IPS DF 6.9 (cell line): ENCODE measurements around the gene CA11.
A peak's percentile ranks its signal among the peaks of the same experiment; 100 is the strongest.

Experiments
- DNase-seq: peaks from one replicate; pipeline ENCODE4 v3.0.0-alpha.2; 2013; ENCODE audit warnings: low read depth, low spot score
- H3K27ac ChIP-seq: one replicate; pipeline ENCODE4 v1.5.1; 2013; ENCODE audit warnings: low read length, control low read depth
- H3K27me3 ChIP-seq: 2 replicates; pipeline ENCODE4 v1.6.1; 2013; ENCODE audit warnings: mild to moderate bottlenecking, low read length; ENCODE audit not compliant: control insufficient read depth, insufficient read depth
- H3K36me3 ChIP-seq: 2 replicates; pipeline ENCODE4 v1.6.1; 2013; ENCODE audit warnings: low read length; ENCODE audit not compliant: control insufficient read depth, insufficient read depth
- H3K4me1 ChIP-seq: 2 replicates; pipeline ENCODE4 v1.6.1; 2013; ENCODE audit warnings: low read length; ENCODE audit not compliant: control insufficient read depth, insufficient read depth
- H3K4me3 ChIP-seq: 2 replicates; pipeline ENCODE4 v1.5.1; 2013; ENCODE audit warnings: mild to moderate bottlenecking, low read length
- H3K9me3 ChIP-seq: 2 replicates; pipeline ENCODE4 v1.6.1; 2013; ENCODE audit warnings: low read length, inconsistent platforms; ENCODE audit not compliant: control insufficient read depth, insufficient read depth
- WGBS: extraction: QIAGEN DNeasy Blood & Tissue Kit; methylation state at CpG from one replicate; pipeline ENCODE4 v1.1.7; 2013; ENCODE audit warnings: mixed read lengths, missing lambda C conversion rate; ENCODE audit not compliant: insufficient read length, insufficient coverage; 5-methylcytosine and 5-hydroxymethylcytosine counted together

Gene CA11

DNA sequence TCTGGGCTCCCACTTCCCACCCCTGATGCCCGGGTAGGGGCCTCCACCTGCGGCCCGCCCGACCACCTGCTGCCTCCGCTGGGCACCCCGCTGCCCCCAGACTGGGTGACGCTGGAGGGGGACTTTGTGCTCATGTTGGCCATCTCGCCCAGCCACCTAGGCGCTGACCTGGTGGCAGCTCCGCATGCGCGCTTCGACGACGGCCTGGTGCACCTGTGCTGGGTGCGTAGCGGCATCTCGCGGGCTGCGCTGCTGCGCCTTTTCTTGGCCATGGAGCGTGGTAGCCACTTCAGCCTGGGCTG, 16.7 kb downstream of the CA11 start:
- H3K27me3 ChIP-seq = no peaks in the 10 kb centered on the region
- DNase-seq = no peak
- H3K9me3 ChIP-seq = no peaks in the 10 kb centered on the region
- no peak overlapping the region for H3K4me3 ChIP-seq
- H3K4me1 ChIP-seq = peaks cover 13% of the 10 kb centered on the region
- WGBS = no CpG with 5 or more reads among the region's 22 CpGs
- peaks cover 11% of the 10 kb centered on the region; the same call in 1 of the 2 replicates for H3K36me3 ChIP-seq
- no peak overlapping the region for H3K27ac ChIP-seq

DNA sequence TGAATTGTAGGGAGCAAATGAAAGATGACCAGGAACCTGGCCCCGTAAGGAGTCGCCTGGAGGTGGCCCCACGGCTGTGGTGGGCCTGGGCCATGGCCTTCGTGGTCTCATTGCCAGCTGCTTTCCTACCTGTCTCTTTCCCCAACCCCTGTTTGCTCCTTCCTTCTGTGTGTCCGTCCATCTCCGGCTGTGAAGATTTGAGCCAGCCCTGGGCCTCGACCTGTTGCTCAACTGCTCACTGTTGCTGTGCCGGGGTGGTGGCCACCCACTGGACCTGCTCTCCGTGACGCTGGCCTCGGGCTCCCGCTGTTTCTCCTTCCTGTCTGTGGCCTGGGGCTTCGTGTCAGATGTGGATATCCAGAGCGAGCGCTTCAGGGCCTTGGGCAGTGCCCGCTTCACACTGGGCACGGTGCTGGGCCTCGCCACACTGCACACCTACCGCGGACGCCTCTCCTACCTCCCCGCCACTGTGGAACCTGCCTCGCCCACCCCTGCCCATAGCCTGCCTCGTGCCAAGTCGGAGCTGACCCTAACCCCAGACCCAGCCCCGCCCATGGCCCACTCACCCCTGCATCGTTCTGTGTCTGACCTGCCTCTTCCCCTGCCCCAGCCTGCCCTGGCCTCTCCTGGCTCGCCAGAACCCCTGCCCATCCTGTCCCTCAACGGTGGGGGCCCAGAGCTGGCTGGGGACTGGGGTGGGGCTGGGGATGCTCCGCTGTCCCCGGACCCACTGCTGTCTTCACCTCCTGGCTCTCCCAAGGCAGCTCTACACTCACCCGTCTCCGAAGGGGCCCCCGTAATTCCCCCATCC, 17.3 kb downstream of the CA11 start:
- no CpG with 5 or more reads among the region's 34 CpGs for WGBS
- Histone ChIP-seq H3K36me3 (peaks cover 11% of the 10 kb centered on the region; the same call in 1 of the 2 replicates), H3K27ac (no peak overlapping the region), H3K27me3 (no peaks in the 10 kb centered on the region), H3K4me1 (peaks cover 10% of the 10 kb centered on the region), H3K9me3 (no peaks in the 10 kb centered on the region), H3K4me3 (no peak overlapping the region)
- no peak for DNase-seq

DNA sequence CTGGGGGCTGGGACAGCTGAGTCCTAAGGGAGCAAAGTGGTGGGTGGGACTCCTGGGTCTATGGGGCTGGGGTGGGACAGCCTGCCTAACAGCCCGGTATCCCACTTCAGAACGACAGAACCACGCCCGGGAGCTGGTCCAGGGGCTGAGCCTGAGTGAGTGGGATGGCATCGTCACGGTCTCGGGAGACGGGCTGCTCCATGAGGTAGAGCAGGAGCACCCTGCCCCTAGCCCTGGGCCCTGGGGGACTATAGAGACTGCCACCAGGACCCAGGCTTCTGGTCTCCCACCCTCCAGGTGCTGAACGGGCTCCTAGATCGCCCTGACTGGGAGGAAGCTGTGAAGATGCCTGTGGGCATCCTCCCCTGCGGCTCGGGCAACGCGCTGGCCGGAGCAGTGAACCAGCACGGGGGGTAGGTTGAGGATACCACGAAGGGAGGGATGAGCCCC, 18.1 kb downstream of the CA11 start:
- H3K9me3 ChIP-seq = no peaks in the 10 kb centered on the region
- H3K36me3 ChIP-seq = peaks cover 11% of the 10 kb centered on the region; the same call in 1 of the 2 replicates
- H3K27me3 ChIP-seq = no peaks in the 10 kb centered on the region
- no CpG with 5 or more reads among the region's 17 CpGs for WGBS
- H3K27ac ChIP-seq = no peak overlapping the region
- DNase-seq = no peak
- H3K4me1 ChIP-seq = peaks cover 10% of the 10 kb centered on the region
- H3K4me3 ChIP-seq = no peak overlapping the region

DNA sequence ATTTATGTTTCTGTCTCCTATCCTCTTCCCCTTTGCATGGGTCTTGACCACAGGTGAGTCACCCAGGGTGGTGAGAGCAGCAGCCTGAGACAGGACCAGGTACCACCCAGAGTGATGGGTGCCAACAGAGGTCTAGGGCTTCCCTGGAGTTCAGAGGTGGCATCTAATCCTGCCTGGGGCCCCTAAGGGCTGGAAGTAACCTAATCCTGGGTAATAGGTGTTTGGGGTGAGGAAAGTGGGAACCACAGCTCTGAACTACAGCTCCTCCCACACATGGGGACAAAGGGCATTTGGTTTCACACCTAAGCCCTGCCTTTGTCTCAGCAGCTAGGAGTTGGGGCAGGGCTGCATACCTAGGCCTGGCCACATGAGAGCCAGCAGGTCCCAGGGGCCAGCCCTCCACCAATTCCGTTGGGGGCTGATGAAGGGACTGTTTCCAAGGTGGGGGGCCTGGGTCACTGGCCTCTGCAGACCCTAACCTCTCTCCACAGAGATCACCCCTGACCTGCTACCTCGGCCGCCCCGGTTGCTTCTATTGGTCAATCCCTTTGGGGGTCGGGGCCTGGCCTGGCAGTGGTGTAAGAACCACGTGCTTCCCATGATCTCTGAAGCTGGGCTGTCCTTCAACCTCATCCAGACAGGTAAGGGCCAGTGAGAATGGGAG, 18.7 kb downstream of the CA11 start:
- WGBS = no CpG with 5 or more reads among the region's 6 CpGs

DNA sequence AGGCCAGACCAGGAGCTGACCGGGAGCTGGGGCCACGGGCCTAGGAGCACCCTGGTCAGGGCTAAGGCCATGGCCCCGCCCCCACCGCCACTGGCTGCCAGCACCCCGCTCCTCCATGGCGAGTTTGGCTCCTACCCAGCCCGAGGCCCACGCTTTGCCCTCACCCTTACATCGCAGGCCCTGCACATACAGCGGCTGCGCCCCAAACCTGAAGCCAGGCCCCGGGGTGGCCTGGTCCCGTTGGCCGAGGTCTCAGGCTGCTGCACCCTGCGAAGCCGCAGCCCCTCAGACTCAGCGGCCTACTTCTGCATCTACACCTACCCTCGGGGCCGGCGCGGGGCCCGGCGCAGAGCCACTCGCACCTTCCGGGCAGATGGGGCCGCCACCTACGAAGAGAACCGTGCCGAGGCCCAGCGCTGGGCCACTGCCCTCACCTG, 20.1 kb downstream of the CA11 start:
- no CpG with 5 or more reads among the region's 30 CpGs for WGBS
- H3K4me3 ChIP-seq = no peak overlapping the region
- no peaks in the 10 kb centered on the region for H3K9me3 ChIP-seq
- no peaks in the 10 kb centered on the region for H3K27me3 ChIP-seq
- DNase-seq = no peak
- H3K36me3 ChIP-seq = peaks cover 11% of the 10 kb centered on the region; the same call in 1 of the 2 replicates
- no peak overlapping the region for H3K27ac ChIP-seq
- H3K4me1 ChIP-seq = peaks cover 7% of the 10 kb centered on the region

More for the DNA sequence above, 18.7 kb downstream of the CA11 start:
- Histone ChIP-seq H3K27me3 (no peaks in the 10 kb centered on the region), H3K9me3 (no peaks in the 10 kb centered on the region), H3K4me1 (peaks cover 10% of the 10 kb centered on the region), H3K27ac (no peak overlapping the region), H3K4me3 (no peak overlapping the region), H3K36me3 (peaks cover 11% of the 10 kb centered on the region; the same call in 1 of the 2 replicates)
- DNase-seq = no peak

DNA sequence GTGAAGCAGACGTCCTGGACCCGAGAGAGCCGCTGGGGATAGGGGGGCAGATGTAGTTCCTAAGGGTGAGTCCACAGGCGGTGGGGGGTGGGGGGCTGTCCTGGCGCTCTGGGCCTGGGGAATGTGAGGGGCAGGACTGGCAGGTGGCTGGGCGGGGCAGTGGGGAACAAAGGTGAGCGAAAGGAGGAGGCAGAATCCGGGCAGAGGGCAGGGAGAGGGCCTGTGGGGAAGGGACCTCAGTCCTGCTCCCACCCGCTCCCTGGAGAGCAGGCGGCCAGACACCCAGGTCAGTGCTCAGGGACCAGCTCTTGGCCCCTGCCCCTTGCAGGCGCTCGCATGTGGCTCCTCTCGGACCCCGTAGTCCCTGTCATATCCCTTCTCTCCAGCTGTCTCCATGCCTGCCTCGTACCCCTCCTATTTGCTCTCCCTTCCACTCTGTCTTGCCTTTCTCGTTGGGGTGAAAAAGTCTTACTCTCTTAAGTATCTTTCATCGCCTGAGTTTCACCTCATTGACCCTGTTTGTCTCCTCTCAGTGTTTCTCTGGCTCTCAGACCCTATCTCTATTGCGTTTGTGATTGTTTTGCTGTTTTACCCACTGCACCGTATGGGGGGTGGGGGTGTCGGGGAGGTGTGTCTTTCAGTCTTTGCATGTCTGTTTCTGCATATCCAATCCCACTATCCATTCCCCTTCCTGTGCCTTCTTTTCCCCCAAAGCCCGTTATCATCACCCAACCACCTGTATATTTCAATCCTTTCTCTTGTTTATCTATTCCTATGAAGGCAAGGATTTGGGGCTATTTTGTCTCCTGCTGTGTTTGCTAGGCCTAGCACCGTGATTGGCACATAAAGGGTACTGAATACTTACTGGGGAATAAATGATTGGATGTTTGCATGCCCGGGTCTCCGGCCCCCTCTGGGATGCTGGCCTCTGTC, 20.9 kb downstream of the CA11 start:
- H3K27me3 ChIP-seq = no peaks in the 10 kb centered on the region
- DNase-seq = no peak
- no CpG with 5 or more reads among the region's 24 CpGs for WGBS
- H3K27ac ChIP-seq = no peak overlapping the region
- peaks cover 11% of the 10 kb centered on the region; the same call in 1 of the 2 replicates for H3K36me3 ChIP-seq
- H3K4me1 ChIP-seq = peaks cover 7% of the 10 kb centered on the region
- no peaks in the 10 kb centered on the region for H3K9me3 ChIP-seq
- peak overlapping the region; percentile 80; the same call in 1 of the 2 replicates for H3K4me3 ChIP-seq

DNA sequence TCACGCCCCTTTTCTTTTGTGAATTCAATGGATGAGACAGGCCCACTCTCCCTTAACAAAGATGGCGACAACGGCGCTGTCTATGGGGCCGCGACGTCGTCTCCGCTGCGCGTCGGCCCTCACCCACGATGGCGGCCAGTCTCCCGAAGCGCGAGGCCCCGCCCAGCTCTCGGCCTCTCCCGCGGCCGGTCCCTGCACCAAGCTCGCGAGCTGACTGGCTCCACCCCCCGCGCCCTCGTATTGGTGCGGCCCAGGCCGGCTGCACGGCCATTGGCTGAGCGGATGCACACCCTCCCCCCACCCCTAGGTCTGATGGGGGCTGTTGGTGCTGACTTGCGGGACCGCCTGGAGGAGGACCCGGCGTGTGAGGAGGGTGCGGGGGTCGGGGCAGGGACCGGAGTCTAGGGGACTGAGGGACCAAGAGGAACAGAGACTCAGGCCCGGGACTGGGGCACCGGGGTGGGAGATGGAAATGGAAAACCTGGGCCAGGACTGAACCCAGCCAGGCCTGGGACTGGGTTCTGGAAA, 21.9 kb downstream of the CA11 start:
- H3K4me1 ChIP-seq = peaks cover 3% of the 10 kb centered on the region
- no peaks in the 10 kb centered on the region for H3K9me3 ChIP-seq
- peak overlapping the region; percentile 80; the same call in 1 of the 2 replicates for H3K4me3 ChIP-seq
- H3K36me3 ChIP-seq = peaks cover 9% of the 10 kb centered on the region; the same call in 1 of the 2 replicates
- no peaks in the 10 kb centered on the region for H3K27me3 ChIP-seq
- WGBS = no CpG with 5 or more reads among the region's 40 CpGs
- peak; percentile 98 for DNase-seq
- no peak overlapping the region for H3K27ac ChIP-seq

DNA sequence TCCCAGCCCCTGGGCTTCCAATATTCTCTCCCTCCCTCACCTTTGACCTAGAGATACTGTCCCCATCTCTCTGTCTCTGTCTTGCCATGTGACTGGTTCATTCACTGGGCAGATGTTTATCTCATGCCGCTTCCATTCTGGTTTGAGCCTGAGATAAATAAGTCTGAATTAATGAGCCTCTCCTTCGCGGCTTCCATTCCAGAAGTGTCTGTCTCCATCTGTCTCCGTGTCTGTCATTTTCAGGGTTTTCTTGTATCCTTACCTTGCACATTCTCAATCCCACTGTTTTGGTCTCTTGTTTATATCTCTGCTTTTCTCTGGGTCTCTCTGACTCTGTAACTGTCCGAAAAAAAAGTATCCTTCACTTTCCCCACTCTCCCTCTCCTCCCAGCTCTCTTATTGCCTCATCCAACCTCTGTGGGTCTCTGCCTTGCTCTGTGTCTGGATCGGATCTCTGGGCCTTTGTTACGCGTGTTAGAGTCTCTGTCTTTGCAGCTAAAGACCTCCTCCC, 22.4 kb downstream of the CA11 start:
- Histone ChIP-seq H3K4me3 (no peak overlapping the region; the same call in 1 of the 2 replicates), H3K27ac (no peak overlapping the region), H3K36me3 (peaks cover 7% of the 10 kb centered on the region; the same call in 1 of the 2 replicates), H3K4me1 (peaks cover 1% of the 10 kb centered on the region), H3K9me3 (no peaks in the 10 kb centered on the region), H3K27me3 (no peaks in the 10 kb centered on the region)
- WGBS = no CpG with 5 or more reads among the region's 8 CpGs
- no peak for DNase-seq

DNA sequence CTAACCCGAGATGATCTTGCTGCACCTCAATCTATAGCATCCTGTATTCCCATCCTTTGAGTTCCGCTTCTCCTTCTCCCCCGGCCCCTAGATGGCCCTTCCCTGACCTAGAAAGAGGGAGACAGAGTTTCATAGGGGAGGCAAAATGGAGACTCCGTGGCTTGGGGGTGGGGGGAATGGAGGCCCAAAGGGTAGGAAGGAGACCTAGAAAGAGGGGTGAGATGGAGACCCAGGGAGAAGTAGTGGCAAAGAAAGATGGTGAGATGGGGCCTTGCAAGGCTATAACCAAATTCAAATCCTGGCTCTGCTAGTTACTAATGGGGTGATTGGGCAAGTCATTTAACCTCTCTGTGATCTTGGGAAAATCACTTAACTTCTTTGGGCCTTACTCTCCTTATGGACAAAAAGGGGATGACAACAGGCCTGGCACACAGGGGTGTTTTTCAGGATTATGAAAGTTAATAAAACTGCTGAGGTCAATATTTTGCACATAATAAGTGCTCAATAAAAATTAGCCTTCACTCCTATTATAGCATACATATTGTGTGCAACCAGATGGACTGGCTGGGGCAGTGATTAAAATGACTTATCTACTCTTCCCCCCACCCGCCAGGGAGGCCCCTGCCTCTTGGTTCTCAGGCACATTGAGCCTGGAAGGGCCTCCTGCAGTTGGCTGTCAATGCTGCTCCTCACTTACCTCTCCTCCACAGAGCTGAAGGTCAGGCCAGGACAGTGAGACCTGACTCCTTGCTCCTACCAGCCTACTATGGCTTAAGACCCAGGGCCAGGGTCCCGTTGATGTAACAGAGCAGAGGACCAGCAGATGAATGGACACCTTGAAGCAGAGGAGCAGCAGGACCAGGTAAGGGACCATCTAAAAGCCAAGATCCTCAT, 26.0 kb downstream of the CA11 start:
- Histone ChIP-seq H3K36me3 (peaks cover 21% of the 10 kb centered on the region), H3K9me3 (no peaks in the 10 kb centered on the region), H3K27me3 (no peaks in the 10 kb centered on the region), H3K4me1 (peaks cover 3% of the 10 kb centered on the region; the same call in 1 of the 2 replicates), H3K27ac (no peak overlapping the region), H3K4me3 (peak overlapping the region; percentile 31; the same call in 1 of the 2 replicates)
- WGBS = no CpG with 5 or more reads among the region's 6 CpGs
- DNase-seq = no peak
